Measurements from ENCODE around the gene CDH20.

DNA sequence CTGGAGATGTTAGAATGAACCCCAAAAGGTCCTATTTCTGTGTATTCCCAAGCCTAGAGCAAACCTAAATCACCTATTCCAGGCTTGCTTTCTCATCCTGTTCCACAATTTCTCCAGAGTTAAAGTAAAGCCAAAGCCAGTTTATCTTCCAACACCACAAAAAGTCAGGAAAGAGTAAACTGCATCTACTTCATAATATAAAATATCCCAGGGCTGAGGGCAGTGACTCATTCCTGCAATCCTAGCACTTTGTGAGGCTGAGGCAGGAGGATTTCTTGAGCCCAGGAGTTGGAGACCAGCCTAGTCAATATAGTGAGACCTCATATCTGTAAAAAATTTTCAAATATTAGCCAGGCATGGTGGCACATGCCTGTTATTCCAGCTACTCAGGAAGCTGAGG is 241.4 kb downstream of the CDH20 start:
- TF ChIP-seq, protein P1, sequence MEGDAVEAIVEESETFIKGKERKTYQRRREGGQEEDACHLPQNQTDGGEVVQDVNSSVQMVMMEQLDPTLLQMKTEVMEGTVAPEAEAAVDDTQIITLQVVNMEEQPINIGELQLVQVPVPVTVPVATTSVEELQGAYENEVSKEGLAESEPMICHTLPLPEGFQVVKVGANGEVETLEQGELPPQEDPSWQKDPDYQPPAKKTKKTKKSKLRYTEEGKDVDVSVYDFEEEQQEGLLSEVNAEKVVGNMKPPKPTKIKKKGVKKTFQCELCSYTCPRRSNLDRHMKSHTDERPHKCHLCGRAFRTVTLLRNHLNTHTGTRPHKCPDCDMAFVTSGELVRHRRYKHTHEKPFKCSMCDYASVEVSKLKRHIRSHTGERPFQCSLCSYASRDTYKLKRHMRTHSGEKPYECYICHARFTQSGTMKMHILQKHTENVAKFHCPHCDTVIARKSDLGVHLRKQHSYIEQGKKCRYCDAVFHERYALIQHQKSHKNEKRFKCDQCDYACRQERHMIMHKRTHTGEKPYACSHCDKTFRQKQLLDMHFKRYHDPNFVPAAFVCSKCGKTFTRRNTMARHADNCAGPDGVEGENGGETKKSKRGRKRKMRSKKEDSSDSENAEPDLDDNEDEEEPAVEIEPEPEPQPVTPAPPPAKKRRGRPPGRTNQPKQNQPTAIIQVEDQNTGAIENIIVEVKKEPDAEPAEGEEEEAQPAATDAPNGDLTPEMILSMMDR (IDR thresholded peaks at IDR 0.05) = no peak
- TF ChIP-seq POLR2A (IDR thresholded peaks at IDR 0.05) = no peak

All from uterus (tissue), 2 donors.